OCI-LY7 (cell line): Measurements from ENCODE around the gene RUSF1.
"Not testable (repeated sequence)": the region's sequence is repeated elsewhere in the genome, so short reads cannot be mapped to it uniquely, and the experiment has no call there.

Experiments used
- CTCF ChIP-seq: fragments of 200-600 bp; sonication (generic); conservative IDR thresholded peaks from 2 replicates; pipeline ENCODE4 v1.5.1; 2014; ENCODE audit warnings: mild to moderate bottlenecking, antibody characterized with exemption, low read length, moderate library complexity, mixed read lengths
- EZH2phosphoT487 ChIP-seq: fragments of 200-600 bp; sonication (generic); IDR thresholded peaks from 2 replicates; pipeline ENCODE4 v1.6.1; 2018; ENCODE audit warnings: low read depth, borderline replicate concordance, mild to moderate bottlenecking, mixed run types, antibody characterized with exemption, low read length, moderate library complexity, mixed read lengths

DNA sequence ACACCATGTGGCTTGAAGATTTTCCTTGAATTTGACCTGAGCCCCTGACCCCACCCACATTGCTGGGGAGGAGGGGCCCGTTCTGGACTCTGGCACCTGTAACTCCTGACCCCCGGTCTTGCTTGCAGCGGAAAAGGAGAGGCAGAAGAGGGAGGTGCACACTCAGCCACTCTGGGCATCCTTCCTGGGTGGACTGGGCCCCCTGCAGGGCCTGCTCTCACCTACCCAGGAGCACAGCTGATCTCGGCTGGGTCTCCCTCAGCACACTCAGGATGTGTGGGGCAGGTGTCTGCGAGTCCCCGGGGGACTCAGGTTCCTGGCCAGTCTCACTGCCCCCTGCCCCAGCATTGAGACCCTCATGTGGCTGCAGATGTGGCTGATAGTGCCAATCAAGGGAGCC is 15.6 kb upstream of the RUSF1 start:
- not testable (repeated sequence) for TF ChIP-seq CTCF, EZH2phosphoT487
